ENCODE results near the gene AFF3.

The AFF3 gene

GRCh38 chr2:100075532-100075931 is 66.9 kb downstream of the AFF3 start:
- TF ChIP-seq USF1 (IDR thresholded peaks at IDR 0.05) (no peak), MAX (IDR thresholded peaks at IDR 0.05) (no peak), EP300 (IDR thresholded peaks at IDR 0.05; ENCODE audit: borderline replicate concordance) (no peak), EGR1 (IDR thresholded peaks at IDR 0.05) (no peak), FOXM1 (IDR thresholded peaks at IDR 0.05; ENCODE audit: borderline replicate concordance, low read depth) (no peak), NFIC (IDR thresholded peaks at IDR 0.05) (no peak), RAD21 (IDR thresholded peaks at IDR 0.05; ENCODE audit: low read depth) (no peak), YY1 (IDR thresholded peaks at IDR 0.05; ENCODE audit: low read depth) (no peak), ZBTB7A (IDR thresholded peaks at IDR 0.05; ENCODE audit: low read depth) (no peak), TEAD4 (IDR thresholded peaks at IDR 0.05) (no peak), CEBPB (IDR thresholded peaks at IDR 0.05) (no peak)
- TF ChIP-seq, protein P1, sequence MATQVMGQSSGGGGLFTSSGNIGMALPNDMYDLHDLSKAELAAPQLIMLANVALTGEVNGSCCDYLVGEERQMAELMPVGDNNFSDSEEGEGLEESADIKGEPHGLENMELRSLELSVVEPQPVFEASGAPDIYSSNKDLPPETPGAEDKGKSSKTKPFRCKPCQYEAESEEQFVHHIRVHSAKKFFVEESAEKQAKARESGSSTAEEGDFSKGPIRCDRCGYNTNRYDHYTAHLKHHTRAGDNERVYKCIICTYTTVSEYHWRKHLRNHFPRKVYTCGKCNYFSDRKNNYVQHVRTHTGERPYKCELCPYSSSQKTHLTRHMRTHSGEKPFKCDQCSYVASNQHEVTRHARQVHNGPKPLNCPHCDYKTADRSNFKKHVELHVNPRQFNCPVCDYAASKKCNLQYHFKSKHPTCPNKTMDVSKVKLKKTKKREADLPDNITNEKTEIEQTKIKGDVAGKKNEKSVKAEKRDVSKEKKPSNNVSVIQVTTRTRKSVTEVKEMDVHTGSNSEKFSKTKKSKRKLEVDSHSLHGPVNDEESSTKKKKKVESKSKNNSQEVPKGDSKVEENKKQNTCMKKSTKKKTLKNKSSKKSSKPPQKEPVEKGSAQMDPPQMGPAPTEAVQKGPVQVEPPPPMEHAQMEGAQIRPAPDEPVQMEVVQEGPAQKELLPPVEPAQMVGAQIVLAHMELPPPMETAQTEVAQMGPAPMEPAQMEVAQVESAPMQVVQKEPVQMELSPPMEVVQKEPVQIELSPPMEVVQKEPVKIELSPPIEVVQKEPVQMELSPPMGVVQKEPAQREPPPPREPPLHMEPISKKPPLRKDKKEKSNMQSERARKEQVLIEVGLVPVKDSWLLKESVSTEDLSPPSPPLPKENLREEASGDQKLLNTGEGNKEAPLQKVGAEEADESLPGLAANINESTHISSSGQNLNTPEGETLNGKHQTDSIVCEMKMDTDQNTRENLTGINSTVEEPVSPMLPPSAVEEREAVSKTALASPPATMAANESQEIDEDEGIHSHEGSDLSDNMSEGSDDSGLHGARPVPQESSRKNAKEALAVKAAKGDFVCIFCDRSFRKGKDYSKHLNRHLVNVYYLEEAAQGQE (IDR thresholded peaks at IDR 0.05; ENCODE audit: low read depth), result no peak

GRCh38 chr2:100073110-100073509 is 69.3 kb downstream of the AFF3 start:
- TF ChIP-seq, protein P1 (IDR thresholded peaks at IDR 0.05; ENCODE audit: low read depth), result no peak
- no peak for TF ChIP-seq NFIC (IDR thresholded peaks at IDR 0.05)
- TF ChIP-seq FOXM1 (IDR thresholded peaks at IDR 0.05; ENCODE audit: borderline replicate concordance, low read depth), result no peak
- no peak for TF ChIP-seq TCF12 (IDR thresholded peaks at IDR 0.05; ENCODE audit: low read depth)
- no peak for TF ChIP-seq ZBTB7A (IDR thresholded peaks at IDR 0.05; ENCODE audit: low read depth)
- no peak for TF ChIP-seq CREB1 (IDR thresholded peaks at IDR 0.05; ENCODE audit: low read depth)
- no peak for TF ChIP-seq USF1 (IDR thresholded peaks at IDR 0.05)
- TF ChIP-seq EP300 (IDR thresholded peaks at IDR 0.05; ENCODE audit: borderline replicate concordance), result no peak
- TF ChIP-seq MAX (IDR thresholded peaks at IDR 0.05), result no peak
- no peak for TF ChIP-seq TEAD4 (IDR thresholded peaks at IDR 0.05)
- TF ChIP-seq RAD21 (IDR thresholded peaks at IDR 0.05; ENCODE audit: low read depth), result no peak
- no peak for TF ChIP-seq EGR1 (IDR thresholded peaks at IDR 0.05)
- TF ChIP-seq CEBPB (IDR thresholded peaks at IDR 0.05), result no peak
- no peak for TF ChIP-seq TAF1 (IDR thresholded peaks at IDR 0.05; ENCODE audit: low read depth)
- TF ChIP-seq YY1 (IDR thresholded peaks at IDR 0.05; ENCODE audit: low read depth), result no peak

DNA sequence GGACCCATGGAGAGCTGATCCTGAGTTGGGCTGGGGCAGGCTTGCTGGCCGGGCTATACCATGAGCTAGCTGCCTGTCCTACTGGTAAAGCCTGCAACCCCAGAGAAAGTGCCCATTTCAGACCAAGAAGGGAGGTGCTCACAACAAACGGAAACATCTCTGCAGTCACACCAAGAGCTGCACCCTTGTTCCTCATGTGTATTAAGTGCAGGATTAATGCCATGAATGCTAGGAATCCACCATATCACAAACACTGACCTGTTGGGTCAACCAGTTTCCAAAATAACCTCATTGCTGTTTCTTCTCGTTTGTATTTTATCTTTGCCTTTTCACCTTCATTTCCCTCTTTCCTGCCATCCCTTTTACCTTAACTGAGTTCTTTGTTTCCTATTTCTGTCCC is 69.9 kb downstream of the AFF3 start:
- TF ChIP-seq EP300 (IDR thresholded peaks at IDR 0.05; ENCODE audit: borderline replicate concordance) (no peak), RAD21 (IDR thresholded peaks at IDR 0.05; ENCODE audit: low read depth) (no peak), USF1 (IDR thresholded peaks at IDR 0.05) (no peak), TEAD4 (IDR thresholded peaks at IDR 0.05) (no peak), NFIC (IDR thresholded peaks at IDR 0.05) (no peak), ZBTB7A (IDR thresholded peaks at IDR 0.05; ENCODE audit: low read depth) (no peak), CREB1 (IDR thresholded peaks at IDR 0.05; ENCODE audit: low read depth) (no peak), FOXM1 (IDR thresholded peaks at IDR 0.05; ENCODE audit: borderline replicate concordance, low read depth) (no peak), TAF1 (IDR thresholded peaks at IDR 0.05; ENCODE audit: low read depth) (no peak), MAX (IDR thresholded peaks at IDR 0.05) (no peak), CEBPB (IDR thresholded peaks at IDR 0.05) (no peak), YY1 (IDR thresholded peaks at IDR 0.05; ENCODE audit: low read depth) (no peak), EGR1 (IDR thresholded peaks at IDR 0.05) (no peak), TCF12 (IDR thresholded peaks at IDR 0.05; ENCODE audit: low read depth) (no peak)
- TF ChIP-seq, protein P1 (IDR thresholded peaks at IDR 0.05; ENCODE audit: low read depth), result no peak

Data from Ishikawa (cell line).